ENCODE measurements around the gene A1CF. TPM values are rescaled to one million over a fixed set of nuclear protein-coding genes. Genes with fewer than 3 reads are reported as not detected.
"Not testable (repeated sequence)": the region's sequence is repeated elsewhere in the genome, so short reads cannot be mapped to it uniquely, and the experiment has no call there.

The A1CF gene
- total RNA-seq, 4 donors from 2014 or later = 0.19 TPM; not detected in 3

DNA sequence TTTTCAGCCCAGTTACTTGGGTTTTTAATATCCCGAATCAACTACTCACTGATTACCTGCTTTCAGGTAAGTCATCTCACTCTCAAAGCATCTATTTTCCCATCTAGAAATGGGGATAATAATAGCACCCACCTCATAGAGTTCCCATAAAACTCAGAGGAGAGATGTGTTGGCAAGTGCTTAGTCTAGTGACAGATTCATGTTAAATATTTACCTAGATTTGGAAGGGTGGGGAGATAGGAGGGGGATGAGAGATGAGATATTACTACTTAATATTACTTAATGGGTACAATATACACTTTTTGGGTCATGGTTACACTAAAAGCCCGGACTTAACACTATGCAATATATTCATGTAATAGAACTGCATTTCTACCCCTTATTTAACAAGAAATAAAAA, 7.0 kb upstream of the A1CF start:
- TF ChIP-seq, protein P1, sequence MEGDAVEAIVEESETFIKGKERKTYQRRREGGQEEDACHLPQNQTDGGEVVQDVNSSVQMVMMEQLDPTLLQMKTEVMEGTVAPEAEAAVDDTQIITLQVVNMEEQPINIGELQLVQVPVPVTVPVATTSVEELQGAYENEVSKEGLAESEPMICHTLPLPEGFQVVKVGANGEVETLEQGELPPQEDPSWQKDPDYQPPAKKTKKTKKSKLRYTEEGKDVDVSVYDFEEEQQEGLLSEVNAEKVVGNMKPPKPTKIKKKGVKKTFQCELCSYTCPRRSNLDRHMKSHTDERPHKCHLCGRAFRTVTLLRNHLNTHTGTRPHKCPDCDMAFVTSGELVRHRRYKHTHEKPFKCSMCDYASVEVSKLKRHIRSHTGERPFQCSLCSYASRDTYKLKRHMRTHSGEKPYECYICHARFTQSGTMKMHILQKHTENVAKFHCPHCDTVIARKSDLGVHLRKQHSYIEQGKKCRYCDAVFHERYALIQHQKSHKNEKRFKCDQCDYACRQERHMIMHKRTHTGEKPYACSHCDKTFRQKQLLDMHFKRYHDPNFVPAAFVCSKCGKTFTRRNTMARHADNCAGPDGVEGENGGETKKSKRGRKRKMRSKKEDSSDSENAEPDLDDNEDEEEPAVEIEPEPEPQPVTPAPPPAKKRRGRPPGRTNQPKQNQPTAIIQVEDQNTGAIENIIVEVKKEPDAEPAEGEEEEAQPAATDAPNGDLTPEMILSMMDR (IDR thresholded peaks at IDR 0.05) = no peak

DNA sequence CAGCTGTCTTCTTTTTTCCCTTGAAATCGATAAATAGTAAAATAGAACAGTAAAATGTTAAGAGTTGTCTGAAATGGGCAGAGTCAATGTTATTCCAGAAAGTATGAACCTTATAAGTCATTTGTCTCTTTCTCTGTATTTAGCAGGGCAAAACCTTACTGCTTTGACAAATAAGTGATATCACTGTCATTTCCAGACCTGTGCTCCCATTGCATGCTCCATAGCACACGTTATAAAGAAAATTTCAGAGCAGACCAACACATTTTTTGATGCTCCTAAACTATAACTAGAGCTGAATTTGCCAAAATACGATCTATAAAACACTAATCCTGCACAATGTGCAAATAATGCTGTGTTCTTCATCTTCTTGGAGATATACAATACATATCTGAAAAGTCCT, 1.1 kb downstream of the A1CF start:
- ATAC-seq (ENCODE audit: low FRiP score) (no peak), DNase-seq (ENCODE audit: low spot score) (no peak)
- TF ChIP-seq, protein P1 (IDR thresholded peaks at IDR 0.05) = no peak

More for the DNA sequence above, 7.0 kb upstream of the A1CF start:
- ATAC-seq (ENCODE audit: low FRiP score) (no peak), DNase-seq (ENCODE audit: low spot score) (no peak)

DNA sequence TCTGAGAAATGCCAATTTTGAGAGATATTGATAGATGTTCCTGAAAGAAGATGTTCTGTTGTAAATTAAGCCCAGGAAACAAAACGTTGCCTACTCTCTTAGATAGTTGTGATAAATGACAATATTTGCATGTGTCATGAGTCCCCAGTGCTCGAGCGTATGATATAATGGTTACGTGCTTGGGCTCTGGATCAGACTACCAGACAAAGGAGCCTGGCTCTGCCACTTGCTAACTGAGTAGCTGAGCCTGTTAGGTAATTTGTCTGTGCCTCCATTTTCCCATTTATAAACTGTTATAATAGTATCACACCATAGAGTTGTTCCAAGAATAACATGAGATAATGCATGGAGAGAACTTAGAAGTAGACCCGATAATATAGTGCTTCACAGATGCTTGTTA, 1.8 kb downstream of the A1CF start:
- TF ChIP-seq, protein P1 (IDR thresholded peaks at IDR 0.05) = no peak

DNA sequence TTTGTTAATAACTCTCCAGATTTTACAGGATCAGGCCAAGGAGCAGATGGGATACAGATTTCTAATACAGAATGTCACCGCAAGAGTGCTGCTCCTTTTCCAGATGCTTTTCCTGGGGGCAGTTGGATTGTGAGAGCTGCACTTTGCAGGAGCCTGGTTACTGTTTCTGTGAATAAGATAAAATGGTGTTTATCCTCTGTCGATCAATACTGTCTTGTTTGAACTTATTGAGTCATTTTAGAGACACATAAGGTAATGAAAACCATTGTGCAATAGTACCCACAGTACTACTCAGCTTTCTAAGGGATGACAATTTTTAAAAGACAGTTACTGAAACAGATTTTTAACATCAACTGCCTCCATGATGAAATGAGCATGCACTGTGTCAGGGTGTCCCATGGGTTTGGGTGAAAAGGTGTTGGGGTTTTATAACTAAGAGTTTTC, 2.9 kb downstream of the A1CF start:
- DNase-seq (ENCODE audit: low spot score) (no peak), ATAC-seq (ENCODE audit: low FRiP score) (no peak)
- TF ChIP-seq, protein P1 (IDR thresholded peaks at IDR 0.05) = no peak

More for the DNA sequence above, 1.8 kb downstream of the A1CF start:
- DNase-seq (ENCODE audit: low spot score) (no peak), ATAC-seq (ENCODE audit: low FRiP score) (no peak)

DNA sequence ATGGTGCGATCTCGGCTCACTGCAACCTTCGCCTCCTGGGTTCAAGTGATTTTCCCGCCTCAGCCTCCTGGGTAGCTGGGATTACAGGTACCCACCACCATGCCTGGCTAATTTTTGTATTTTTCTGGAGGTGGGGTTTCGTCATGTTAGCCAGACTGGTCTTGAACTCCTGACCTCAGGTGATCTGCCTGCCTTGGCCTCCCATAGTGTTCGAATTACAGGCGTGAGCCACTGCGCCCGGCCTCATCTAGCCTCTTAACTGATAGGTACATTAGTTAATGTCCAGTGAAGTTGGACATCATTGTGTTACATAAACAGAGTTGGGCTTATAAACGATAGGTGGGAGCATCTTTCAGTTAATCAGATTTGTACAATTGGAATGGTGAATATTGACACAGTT, 4.4 kb downstream of the A1CF start:
- not testable (repeated sequence) for DNase-seq (ENCODE audit: low spot score)

DNA sequence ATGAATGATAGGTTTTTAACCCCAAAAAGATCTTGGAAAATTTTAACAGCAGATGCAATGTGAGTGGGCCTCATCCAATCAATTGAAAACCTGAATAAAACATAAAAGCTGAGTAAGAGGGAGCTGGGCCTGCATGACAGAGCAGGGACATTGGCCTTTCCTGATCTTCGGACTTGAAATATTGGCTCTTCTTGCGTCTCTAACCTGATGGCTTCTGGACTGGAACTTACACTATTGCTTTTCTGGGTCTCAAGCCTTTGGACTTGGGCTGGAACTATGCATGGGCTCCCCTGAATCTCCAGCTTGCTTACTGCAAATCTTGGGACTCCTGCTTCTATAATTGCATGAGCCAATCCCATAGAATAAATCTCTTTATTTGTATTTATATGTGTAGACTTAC, 9.0 kb downstream of the A1CF start:
- TF ChIP-seq, protein P1 (IDR thresholded peaks at IDR 0.05) = no peak
- DNase-seq (ENCODE audit: low spot score) = no peak
- ATAC-seq (ENCODE audit: low FRiP score) = no peak

More for the DNA sequence above, 4.4 kb downstream of the A1CF start:
- not testable (repeated sequence) for ATAC-seq (ENCODE audit: low FRiP score)

DNA sequence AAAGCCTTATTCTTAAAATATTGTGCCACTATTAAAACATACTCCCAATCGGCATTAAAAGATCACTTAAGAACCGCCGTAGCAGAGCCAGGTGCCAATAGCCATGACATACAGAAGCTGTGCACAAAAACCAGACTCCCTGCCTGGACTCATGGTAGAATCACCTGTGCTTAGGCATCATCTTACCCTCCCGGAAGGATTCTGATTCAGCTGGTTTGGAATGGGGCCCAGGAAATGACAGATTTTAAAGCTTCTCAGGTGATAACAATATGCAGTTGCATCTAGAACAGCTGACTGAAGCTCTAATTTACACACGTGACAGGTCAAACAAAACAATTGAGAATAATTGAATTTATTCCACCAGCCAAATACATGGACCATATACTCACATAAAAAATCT, 10.7 kb downstream of the A1CF start:
- ATAC-seq (ENCODE audit: low FRiP score) = no peak
- TF ChIP-seq, protein P1 (IDR thresholded peaks at IDR 0.05) = no peak
- DNase-seq (ENCODE audit: low spot score) = no peak

DNA sequence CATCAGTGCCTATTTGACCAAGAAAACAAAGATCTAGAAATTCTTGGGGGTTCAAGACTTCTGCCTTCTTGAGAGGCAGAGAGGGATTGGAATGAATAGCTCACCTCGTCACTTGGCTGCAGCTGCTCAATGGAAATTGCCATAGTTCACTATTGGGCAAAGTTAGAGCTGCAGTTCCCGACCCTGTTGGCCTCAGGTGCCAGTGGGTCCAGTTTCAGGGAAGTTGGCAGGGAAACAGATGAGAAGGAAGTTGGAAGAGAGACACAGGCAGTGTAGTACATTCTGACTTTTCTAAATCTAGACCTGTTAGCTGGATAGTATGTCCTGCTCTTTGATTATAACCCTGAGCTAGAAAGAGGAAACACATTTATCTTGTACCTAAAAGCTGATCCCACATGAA, 19.1 kb downstream of the A1CF start:
- ATAC-seq (ENCODE audit: low FRiP score) = no peak
- no peak for DNase-seq (ENCODE audit: low spot score)
- TF ChIP-seq, protein P1 (IDR thresholded peaks at IDR 0.05) = no peak
